Memory B cell (primary cell): ENCODE data around the gene ACTMAP.
"Not testable (repeated sequence)": the region's sequence is repeated elsewhere in the genome, so short reads cannot be mapped to it uniquely, and the experiment has no call there.

Experiments
- ATAC-seq: fragments of 150-1000 bp; cut with Tn5 transposase; 2 replicates; pipeline ENCODE4 v1.10.0; 2021; ENCODE audit warnings: low read depth, mild to moderate bottlenecking, moderate library complexity
- DNase-seq, 2 donors: peaks; one replicate each; pipeline ENCODE4 v3.0.0; 2022; ENCODE audit warnings: low spot score in 2 of 2
- H3K27ac Mint-ChIP-seq: one replicate; pipeline ENCODE4 v1.8.0; 2022; ENCODE audit warnings: mild to moderate bottlenecking, moderate library complexity, mixed read lengths
- H3K27me3 Mint-ChIP-seq: one replicate; pipeline ENCODE4 v1.8.0; 2022; ENCODE audit warnings: mixed read lengths
- H3K36me3 Mint-ChIP-seq: one replicate; pipeline ENCODE4 v1.8.0; 2022; ENCODE audit warnings: mild to moderate bottlenecking, mixed read lengths
- H3K4me1 Mint-ChIP-seq: one replicate; pipeline ENCODE4 v1.8.0; 2022; ENCODE audit warnings: mixed read lengths
- H3K4me3 Mint-ChIP-seq: one replicate; pipeline ENCODE4 v1.8.0; 2022; ENCODE audit warnings: mild to moderate bottlenecking, moderate library complexity, mixed read lengths
- H3K9me3 Mint-ChIP-seq: one replicate; pipeline ENCODE4 v1.8.0; 2022; ENCODE audit warnings: mixed read lengths

The ACTMAP gene

DNA sequence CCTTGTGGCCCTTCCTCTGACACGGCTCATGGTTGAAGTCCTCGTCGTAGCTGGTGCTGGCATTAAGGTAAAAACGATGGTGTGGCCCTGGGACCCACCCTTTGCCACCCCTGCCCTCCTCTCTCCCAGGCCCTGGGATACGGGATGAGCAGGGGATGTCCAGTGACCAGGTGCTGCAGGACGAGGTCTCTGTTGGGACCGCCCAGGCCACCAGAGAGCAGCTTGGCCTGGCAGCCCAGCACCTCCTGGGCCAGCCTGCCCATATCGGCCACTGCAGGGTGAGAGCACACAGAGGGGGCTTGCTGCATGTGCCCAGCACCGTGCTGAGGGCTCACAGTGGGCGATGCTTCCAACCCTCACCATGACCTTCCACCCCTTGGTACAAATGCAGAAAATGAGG is 6.4 kb downstream of the ACTMAP start:
- no peak overlapping the region for H3K4me3 Mint-ChIP-seq
- H3K36me3 Mint-ChIP-seq = peaks cover 5% of the 10 kb centered on the region
- no peaks in the 10 kb centered on the region for H3K9me3 Mint-ChIP-seq
- no peak overlapping the region for H3K27ac Mint-ChIP-seq
- DNase-seq (no peak), ATAC-seq (no peak)
- peaks cover 8% of the 10 kb centered on the region for H3K4me1 Mint-ChIP-seq
- no peaks in the 10 kb centered on the region for H3K27me3 Mint-ChIP-seq

DNA sequence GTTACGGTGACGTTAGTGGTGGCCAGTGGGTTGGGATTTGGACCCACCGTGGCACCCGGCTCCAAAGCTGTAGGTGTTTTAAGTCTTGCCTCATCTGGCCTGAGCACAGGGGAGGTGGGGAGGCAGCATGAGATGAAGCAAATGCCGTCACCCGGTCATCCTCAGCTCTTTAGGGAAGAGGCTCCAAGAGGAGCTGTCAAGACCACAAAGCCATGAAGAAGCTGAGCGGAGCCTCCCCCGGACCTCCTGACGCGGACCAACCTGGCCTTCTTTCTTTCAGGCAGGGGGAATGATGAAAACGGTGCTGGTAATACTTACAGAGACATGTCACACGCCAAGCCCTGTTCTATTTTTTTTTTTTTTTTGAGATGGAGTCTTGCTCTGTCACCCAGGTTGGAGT is 7.4 kb downstream of the ACTMAP start:
- Mint-ChIP-seq H3K4me1 (peaks cover 3% of the 10 kb centered on the region), H3K4me3 (no peak overlapping the region), H3K27ac (no peak overlapping the region), H3K36me3 (peaks cover 7% of the 10 kb centered on the region), H3K27me3 (no peaks in the 10 kb centered on the region), H3K9me3 (no peaks in the 10 kb centered on the region)
- ATAC-seq (no peak), DNase-seq (no peak)

DNA sequence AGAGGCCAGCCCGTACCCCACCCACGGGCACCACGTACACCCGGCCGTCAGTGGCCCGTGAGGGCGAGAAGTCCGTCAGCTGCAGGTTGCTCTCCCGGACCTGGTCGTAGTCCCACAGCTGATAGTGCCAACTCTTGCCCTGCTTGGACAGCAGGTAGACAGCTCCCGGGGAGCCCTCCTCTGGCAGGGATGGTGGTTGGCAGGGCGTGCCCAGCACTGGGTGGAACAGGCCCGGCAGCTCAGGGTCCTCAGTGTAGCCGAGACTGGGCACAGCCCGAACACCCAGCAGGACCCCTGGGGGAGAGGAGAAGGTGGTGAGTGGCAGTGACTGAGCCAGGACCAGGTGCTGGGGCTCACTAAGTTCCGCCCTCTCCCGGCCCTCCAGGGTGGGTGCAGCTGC is 7.8 kb downstream of the ACTMAP start:
- Mint-ChIP-seq H3K9me3 (no peaks in the 10 kb centered on the region), H3K36me3 (peaks cover 9% of the 10 kb centered on the region), H3K27me3 (no peaks in the 10 kb centered on the region), H3K27ac (no peak overlapping the region), H3K4me3 (no peak overlapping the region), H3K4me1 (peaks cover 3% of the 10 kb centered on the region)
- ATAC-seq (no peak), DNase-seq (no peak)

DNA sequence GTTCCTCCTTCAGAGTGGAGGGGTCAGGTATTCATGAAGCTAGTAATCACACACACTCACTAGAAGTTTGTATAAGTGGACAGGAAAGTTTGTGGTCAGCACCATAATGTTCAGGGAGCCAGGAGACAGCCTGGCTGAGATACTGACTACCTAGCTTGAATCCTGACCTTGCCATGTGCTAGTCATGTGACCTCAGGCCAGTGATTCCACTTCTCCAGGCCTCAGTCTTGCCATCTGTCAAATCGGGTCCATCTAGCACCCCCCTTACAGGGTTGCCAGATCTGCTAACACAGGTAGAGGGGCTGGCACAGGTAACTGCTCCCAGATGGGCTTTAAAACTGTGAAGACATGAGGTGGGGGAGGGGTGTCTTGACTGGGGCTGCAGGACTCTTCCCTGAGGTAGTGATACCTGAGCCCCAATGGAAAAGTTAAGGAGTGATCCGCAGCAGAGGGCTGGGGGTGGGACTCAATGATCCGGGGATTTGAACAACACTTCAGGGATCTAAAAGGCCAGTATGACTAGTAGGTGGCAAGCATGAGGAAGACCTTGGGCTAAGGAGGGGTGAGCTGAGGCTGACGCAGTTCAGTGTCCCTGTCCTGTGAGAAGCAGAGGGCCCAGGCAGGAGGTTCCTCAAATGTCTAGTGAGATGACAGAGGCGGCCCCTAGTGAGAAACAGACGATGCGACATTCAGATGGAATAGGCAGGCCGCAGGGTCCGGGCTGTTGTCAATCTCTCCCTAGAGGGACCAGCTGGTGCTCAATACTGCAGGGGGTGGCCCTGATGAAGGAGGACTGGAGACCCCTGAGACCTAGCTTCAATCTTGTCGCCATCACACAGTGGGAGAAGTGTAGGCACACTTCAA is 8.5 kb downstream of the ACTMAP start:
- no peaks in the 10 kb centered on the region for H3K9me3 Mint-ChIP-seq
- peaks cover 3% of the 10 kb centered on the region for H3K4me1 Mint-ChIP-seq
- H3K27me3 Mint-ChIP-seq = no peaks in the 10 kb centered on the region
- ATAC-seq (no peak), DNase-seq (no peak)
- no peak overlapping the region for H3K27ac Mint-ChIP-seq
- peaks cover 11% of the 10 kb centered on the region for H3K36me3 Mint-ChIP-seq
- H3K4me3 Mint-ChIP-seq = no peak overlapping the region

GRCh38 chr19:40740747-40741146 is 9.5 kb downstream of the ACTMAP start:
- Mint-ChIP-seq H3K9me3 (no peaks in the 10 kb centered on the region), H3K27me3 (no peaks in the 10 kb centered on the region), H3K4me1 (peaks cover 3% of the 10 kb centered on the region), H3K27ac (peak overlapping the region; percentile 70), H3K4me3 (no peak overlapping the region), H3K36me3 (peaks cover 11% of the 10 kb centered on the region)
- DNase-seq (no peak), ATAC-seq (no peak)

DNA sequence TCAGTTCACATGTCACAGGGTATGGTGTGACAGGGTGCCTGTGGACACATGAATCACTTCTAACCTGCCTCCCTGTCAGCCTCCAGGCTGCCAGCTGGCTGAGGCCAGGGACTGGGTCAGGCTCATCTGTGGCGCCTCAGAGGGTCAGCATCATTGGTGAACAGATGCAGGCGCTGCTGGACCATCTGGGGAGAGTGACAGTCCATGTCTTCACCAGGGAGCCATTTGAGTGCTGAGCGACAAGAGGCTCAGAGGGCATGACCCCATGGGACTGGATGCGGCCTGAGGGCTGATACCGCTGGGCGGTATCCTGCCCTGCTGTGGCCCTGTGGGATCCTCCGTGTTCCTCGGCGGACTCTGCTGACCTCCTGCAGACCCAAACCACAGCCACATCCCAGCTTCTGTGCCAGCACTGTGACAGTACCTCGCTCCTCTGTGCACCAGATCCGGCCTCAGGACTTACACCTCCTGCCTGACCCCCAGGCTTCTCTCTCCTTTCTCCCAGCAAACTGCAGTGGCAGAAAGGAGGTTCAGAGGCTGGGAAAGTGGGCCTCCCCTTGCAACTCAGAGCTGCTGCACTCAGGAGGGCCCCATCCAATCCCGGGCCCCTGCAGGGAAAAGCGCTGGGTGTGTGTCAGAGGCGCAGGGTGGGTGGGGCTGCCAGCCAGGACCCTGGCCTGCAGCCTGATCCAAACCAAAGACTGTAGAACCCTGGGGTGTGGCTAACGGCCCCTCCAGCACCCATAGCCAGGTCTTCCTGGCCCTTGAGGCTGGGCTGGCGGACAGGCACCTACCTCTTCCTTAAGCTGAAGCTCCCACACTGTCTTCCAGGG is 10.2 kb downstream of the ACTMAP start:
- Mint-ChIP-seq H3K4me1 (peaks cover 5% of the 10 kb centered on the region), H3K27me3 (no peaks in the 10 kb centered on the region), H3K9me3 (no peaks in the 10 kb centered on the region), H3K36me3 (peaks cover 18% of the 10 kb centered on the region), H3K4me3 (no peak overlapping the region), H3K27ac (no peak overlapping the region)
- DNase-seq = no peak
- ATAC-seq = no peak

- Mint-ChIP-seq H3K27ac (no peak overlapping the region), H3K27me3 (no peaks in the 10 kb centered on the region), H3K4me1 (peaks cover 5% of the 10 kb centered on the region), H3K9me3 (no peaks in the 10 kb centered on the region), H3K36me3 (peaks cover 22% of the 10 kb centered on the region), H3K4me3 (no peak overlapping the region)
- ATAC-seq (no peak), DNase-seq (no peak)
Measured at GRCh38 chr19:40739030-40739839, 11.0 kb downstream of the ACTMAP start.

- peaks cover 5% of the 10 kb centered on the region for H3K4me1 Mint-ChIP-seq
- ATAC-seq = no peak
- H3K27me3 Mint-ChIP-seq = no peaks in the 10 kb centered on the region
- H3K27ac Mint-ChIP-seq = no peak overlapping the region
- H3K9me3 Mint-ChIP-seq = no peaks in the 10 kb centered on the region
- DNase-seq = no peak
- peaks cover 35% of the 10 kb centered on the region for H3K36me3 Mint-ChIP-seq
- no peak overlapping the region for H3K4me3 Mint-ChIP-seq
Measured at GRCh38 chr19:40737102-40737644, 13.1 kb downstream of the ACTMAP start.

GRCh38 chr19:40736661-40737060 is 13.6 kb downstream of the ACTMAP start:
- Mint-ChIP-seq H3K27ac (no peak overlapping the region), H3K4me3 (no peak overlapping the region), H3K4me1 (peaks cover 5% of the 10 kb centered on the region), H3K9me3 (no peaks in the 10 kb centered on the region), H3K36me3 (peaks cover 35% of the 10 kb centered on the region), H3K27me3 (no peaks in the 10 kb centered on the region)
- ATAC-seq (no peak), DNase-seq (no peak)

- Mint-ChIP-seq H3K9me3 (no peaks in the 10 kb centered on the region), H3K36me3 (peaks cover 42% of the 10 kb centered on the region), H3K4me3 (no peak overlapping the region), H3K27me3 (no peaks in the 10 kb centered on the region), H3K4me1 (peaks cover 4% of the 10 kb centered on the region), H3K27ac (no peak overlapping the region)
- DNase-seq = no peak
- ATAC-seq = no peak
Measured at GRCh38 chr19:40735013-40735771, 15.1 kb downstream of the ACTMAP start.

DNA sequence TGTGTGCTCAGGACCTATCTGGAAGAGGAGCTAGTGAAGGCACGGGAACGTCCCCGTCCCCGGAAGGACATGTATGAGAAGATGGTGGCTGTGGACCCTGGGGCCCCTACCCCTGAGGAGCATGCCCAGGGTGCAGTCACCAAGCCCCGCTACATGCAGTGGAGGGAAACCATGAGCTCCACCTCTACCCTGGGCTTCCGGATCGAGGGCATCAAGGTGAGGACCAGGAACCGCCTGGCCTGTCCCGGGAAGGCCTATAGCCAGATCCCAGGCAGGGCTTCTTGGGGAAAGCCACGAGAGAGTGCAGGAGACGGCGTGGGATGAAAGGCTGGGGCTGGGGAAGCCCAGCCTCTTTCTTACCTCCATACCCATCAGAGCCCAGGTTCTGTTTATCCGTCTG is 17.1 kb downstream of the ACTMAP start:
- Mint-ChIP-seq H3K4me3 (no peak overlapping the region), H3K27me3 (no peaks in the 10 kb centered on the region), H3K4me1 (peaks cover 4% of the 10 kb centered on the region), H3K9me3 (no peaks in the 10 kb centered on the region), H3K27ac (no peak overlapping the region), H3K36me3 (peaks cover 35% of the 10 kb centered on the region)
- DNase-seq = no peak
- ATAC-seq = no peak

GRCh38 chr19:40732304-40732703 is 18.0 kb downstream of the ACTMAP start:
- not testable (repeated sequence) for H3K9me3 Mint-ChIP-seq, DNase-seq, H3K4me3 Mint-ChIP-seq, H3K27ac Mint-ChIP-seq, H3K4me1 Mint-ChIP-seq, H3K27me3 Mint-ChIP-seq, ATAC-seq
- peaks cover 35% of the 10 kb centered on the region for H3K36me3 Mint-ChIP-seq

GRCh38 chr19:40730065-40730464 is 20.2 kb downstream of the ACTMAP start:
- H3K4me3 Mint-ChIP-seq, H3K27me3 Mint-ChIP-seq, DNase-seq, ATAC-seq, H3K4me1 Mint-ChIP-seq, H3K27ac Mint-ChIP-seq, H3K9me3 Mint-ChIP-seq: not testable (repeated sequence)
- peaks cover 32% of the 10 kb centered on the region for H3K36me3 Mint-ChIP-seq
